Measurements from ENCODE around the gene STARD5. TPM values are rescaled to one million over a fixed set of nuclear protein-coding genes. Genes with fewer than 3 reads are reported as not detected.
A peak's percentile ranks its signal among the peaks of the same experiment; 100 is the strongest.

Gene STARD5
- polyA plus RNA-seq, 1 experiment, result 5.9 TPM

DNA sequence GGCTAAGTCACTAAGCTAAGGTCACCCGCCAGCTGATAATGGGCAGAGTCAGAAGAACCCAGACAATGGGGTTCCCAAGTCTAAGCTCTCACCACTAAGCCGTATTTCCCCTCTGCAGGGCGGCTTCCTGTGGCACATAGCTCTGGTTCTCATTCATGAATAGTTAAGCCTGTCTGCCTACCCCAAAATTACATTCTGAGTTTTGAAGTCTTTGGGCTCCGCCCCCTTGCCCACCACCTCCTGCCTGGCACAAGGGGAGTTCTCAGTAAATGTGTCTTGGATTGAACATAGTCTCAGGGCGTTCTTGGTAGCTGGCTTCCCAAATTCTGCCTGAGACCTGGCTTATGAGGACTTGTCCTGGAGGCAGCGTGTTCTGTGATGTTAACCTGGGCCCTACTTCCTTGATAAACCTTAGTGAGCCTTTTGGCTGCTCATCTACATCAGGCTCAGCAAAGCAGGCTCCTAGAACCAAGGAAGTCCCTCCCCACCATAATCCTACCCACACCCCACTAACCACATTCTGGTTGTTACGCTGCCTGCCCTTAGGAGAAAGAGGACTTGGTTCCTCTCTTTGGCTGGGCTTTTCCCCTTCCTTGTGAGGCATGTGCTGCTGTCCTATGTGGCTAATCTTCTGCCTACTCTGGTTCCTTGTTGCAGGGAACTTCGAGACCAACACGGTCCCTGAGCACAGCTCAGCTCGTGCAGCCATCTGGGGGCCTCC, 54.9 kb downstream of the STARD5 start:
- Histone ChIP-seq H3K27me3 (ENCODE audit: control insufficient read depth, insufficient read depth, low read length) (peaks cover 4% of the 10 kb centered on the region; the same call in 1 of the 2 replicates), H3K36me3 (ENCODE audit: control insufficient read depth, insufficient read depth, low read length) (no peaks in the 10 kb centered on the region), H3K4me3 (ENCODE audit: low read depth, low read length) (no peak overlapping the region)
- POLR2A ChIA-PET, result no interaction called here
- no peak for DNase-seq (ENCODE audit: low read depth)
- CTCF ChIA-PET, result interaction anchor here (0.9 to 10.3 kb wide), 9 partner anchors 9 to 299 kb away, joined by 3 to 378 read pairs (median 5); no protein-coding TSS in a partner anchor
- TF ChIP-seq, protein P1, sequence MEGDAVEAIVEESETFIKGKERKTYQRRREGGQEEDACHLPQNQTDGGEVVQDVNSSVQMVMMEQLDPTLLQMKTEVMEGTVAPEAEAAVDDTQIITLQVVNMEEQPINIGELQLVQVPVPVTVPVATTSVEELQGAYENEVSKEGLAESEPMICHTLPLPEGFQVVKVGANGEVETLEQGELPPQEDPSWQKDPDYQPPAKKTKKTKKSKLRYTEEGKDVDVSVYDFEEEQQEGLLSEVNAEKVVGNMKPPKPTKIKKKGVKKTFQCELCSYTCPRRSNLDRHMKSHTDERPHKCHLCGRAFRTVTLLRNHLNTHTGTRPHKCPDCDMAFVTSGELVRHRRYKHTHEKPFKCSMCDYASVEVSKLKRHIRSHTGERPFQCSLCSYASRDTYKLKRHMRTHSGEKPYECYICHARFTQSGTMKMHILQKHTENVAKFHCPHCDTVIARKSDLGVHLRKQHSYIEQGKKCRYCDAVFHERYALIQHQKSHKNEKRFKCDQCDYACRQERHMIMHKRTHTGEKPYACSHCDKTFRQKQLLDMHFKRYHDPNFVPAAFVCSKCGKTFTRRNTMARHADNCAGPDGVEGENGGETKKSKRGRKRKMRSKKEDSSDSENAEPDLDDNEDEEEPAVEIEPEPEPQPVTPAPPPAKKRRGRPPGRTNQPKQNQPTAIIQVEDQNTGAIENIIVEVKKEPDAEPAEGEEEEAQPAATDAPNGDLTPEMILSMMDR (IDR thresholded peaks at IDR 0.05; ENCODE audit: insufficient read depth, low read depth, low read length), result no peak

DNA sequence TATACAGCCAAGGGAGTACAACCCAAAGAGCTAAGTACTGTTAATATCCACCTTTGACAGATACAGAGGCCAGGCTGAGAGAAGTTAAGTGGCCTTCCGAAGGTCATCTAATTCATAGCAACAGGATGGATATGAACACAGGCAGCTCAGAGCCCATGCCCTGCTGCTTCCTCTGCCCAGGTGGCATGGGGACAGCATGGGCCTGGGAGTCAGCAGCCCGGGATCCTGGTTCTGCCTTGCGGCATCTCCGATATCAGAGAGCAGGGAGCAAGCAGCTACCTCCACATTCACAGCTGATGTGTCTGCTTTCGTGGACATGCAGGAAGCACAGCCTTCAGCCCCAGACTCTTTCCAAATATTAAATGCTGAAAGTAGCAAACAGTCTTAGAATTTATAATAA, 55.6 kb downstream of the STARD5 start:
- no peak overlapping the region for H3K4me3 ChIP-seq (ENCODE audit: low read depth, low read length)
- H3K36me3 ChIP-seq (ENCODE audit: control insufficient read depth, insufficient read depth, low read length), result no peaks in the 10 kb centered on the region
- POLR2A ChIA-PET, result no interaction called here
- peaks cover 7% of the 10 kb centered on the region for H3K27me3 ChIP-seq (ENCODE audit: control insufficient read depth, insufficient read depth, low read length)
- no peak for DNase-seq (ENCODE audit: low read depth)
- CTCF ChIA-PET, result interaction anchor here (1.1 to 10.3 kb wide), 8 partner anchors 9 to 298 kb away, joined by 3 to 378 read pairs (median 5); no protein-coding TSS in a partner anchor
- TF ChIP-seq, protein P1 (IDR thresholded peaks at IDR 0.05; ENCODE audit: insufficient read depth, low read depth, low read length), result no peak

DNA sequence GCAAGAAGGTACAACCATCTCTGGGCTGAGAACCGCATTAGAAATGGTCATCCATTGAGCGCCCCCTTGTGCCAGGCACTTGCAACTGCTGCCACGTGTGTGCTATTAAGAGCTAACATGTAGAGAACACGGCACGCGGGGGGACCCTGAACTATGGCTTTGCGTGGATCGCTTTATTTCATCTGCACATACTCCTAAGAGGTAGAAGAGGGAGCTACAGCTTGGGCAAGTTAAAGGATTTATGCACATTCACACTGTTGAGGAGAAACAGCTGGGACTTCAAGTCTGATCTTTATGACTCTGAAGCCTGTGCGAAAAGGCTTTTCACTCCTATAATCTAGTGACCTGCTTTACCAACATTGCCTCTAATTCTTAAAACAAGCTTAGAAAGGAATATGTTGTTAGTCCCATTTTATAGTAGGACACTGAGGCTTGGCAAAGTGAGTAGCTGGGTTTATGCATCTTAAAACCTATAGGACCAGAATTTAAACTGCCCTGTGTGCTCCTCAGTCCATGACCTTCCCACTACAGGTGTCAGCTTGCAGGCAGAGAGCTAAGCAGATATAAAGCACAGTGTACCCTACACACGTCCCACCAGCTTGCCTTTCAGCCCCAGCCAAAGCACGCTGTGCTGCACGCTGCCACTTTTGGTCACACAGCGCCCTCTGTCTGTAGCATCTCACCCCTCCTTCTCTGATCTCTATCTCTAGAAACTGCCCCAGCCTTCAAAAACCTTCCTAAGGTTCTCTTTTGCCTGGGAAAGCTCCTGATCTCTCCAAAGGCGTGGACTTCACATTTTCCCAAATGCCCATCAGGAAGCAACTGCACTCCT, 57.8 kb downstream of the STARD5 start:
- CTCF ChIA-PET, result interaction anchor here (0.6 to 10.3 kb wide), 105 partner anchors 8 to 1127 kb away, joined by 3 to 378 read pairs (median 5); partner anchors contain the start of genes CFAP161, STARD5 and TLNRD1
- POLR2A ChIA-PET, result interaction anchor here (0.7 to 1.0 kb wide), 2 partner anchors 160 to 308 kb away, joined by 3 read pairs; no protein-coding TSS in a partner anchor
- Histone ChIP-seq H3K36me3 (ENCODE audit: control insufficient read depth, insufficient read depth, low read length) (no peaks in the 10 kb centered on the region), H3K27me3 (ENCODE audit: control insufficient read depth, insufficient read depth, low read length) (peaks cover 4% of the 10 kb centered on the region), H3K4me3 (ENCODE audit: low read depth, low read length) (no peak overlapping the region)
- no peak for DNase-seq (ENCODE audit: low read depth)
- TF ChIP-seq, protein P1 (IDR thresholded peaks at IDR 0.05; ENCODE audit: insufficient read depth, low read depth, low read length), result peak; percentile 96

DNA sequence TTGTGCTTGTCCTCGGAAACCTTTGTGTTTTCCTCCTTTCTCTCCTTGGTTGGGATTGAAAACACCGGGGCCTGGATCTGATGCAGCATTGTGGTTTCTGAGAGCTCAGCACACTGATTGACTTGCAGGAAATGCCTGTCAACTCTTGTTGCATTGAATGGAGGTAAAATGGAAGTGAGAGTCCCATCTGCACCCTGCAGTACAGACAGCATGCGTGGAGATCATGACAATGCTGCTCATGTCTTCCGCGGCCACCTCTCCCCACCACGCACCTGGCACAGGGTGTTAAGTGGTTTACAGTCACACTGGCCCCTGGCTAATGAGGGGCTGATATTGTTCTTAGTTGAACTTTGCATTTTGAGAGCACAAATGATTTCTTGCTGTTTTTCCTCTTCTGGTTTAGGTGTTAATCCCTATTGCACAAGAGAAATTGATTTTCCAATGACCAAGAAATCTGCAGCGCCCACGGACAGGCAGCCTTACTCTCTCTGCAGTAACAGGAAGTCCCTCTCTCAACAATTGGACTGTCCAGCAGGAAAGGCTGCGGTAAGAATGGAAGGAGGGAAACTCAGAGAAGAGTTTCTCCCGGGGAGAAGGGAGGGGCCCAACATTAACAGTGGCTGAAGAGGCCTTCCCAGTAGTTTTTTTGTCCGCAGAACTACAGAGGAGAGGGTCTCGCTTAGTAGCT, 58.5 kb downstream of the STARD5 start:
- TF ChIP-seq, protein P1 (IDR thresholded peaks at IDR 0.05; ENCODE audit: insufficient read depth, low read depth, low read length), result no peak
- POLR2A ChIA-PET, result interaction anchor here (1.0 kb wide), 1 partner anchor 307 kb away, joined by 3 read pairs; no protein-coding TSS in a partner anchor
- no peaks in the 10 kb centered on the region for H3K36me3 ChIP-seq (ENCODE audit: control insufficient read depth, insufficient read depth, low read length)
- no peak for DNase-seq (ENCODE audit: low read depth)
- H3K4me3 ChIP-seq (ENCODE audit: low read depth, low read length), result no peak overlapping the region
- CTCF ChIA-PET, result interaction anchor here (0.7 to 10.3 kb wide), 83 partner anchors 8 to 656 kb away, joined by 3 to 378 read pairs (median 6); partner anchors contain the start of genes CFAP161 and TLNRD1
- H3K27me3 ChIP-seq (ENCODE audit: control insufficient read depth, insufficient read depth, low read length), result peaks cover 4% of the 10 kb centered on the region

Data from BJ (cell line).